ENCODE data around the gene KCTD2. TPM values are rescaled to one million over a fixed set of nuclear protein-coding genes. Genes with fewer than 3 reads are reported as not detected.

KCTD2 gene
- total and polyA plus RNA-seq, 2 of the 13 experiments (the other 11 are each of a cell fraction or from before 2014, with no cell fraction given) = 28.3 to 32.6 TPM

DNA sequence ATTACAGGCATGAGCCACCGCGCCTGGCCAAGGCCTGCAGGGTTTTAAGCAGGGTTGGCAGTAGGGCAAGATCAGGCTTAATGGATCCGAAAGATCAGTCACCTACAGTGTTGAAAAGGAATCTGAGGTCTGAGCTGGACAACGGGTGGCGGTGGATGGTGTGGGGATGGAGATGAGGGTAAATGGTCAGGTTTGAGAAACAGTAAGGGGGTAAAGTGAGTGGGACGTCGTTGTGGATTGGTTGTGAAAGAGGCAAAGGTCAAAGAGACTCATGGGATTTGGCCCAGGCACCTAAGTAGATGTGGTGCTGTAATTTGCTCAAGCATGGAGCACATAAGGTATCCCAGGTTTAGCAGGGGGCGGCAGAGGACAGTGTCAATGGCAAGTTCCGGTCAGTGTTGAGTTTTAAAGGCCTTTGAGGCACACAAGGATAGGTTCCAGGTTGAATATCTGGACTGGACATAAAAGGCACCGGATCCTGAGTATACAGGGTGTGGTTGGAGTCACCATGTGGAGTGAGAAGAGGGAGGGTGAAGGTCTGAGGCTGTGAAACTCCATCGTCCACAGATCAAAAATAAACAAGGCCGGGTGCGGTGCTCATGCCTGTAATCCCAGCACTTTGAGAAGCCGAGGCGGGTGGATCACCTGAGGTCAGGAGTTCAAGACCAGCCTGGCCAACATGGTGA lies 39.6 kb downstream of the KCTD2 start (continued):
- TF ChIP-seq, protein P1, sequence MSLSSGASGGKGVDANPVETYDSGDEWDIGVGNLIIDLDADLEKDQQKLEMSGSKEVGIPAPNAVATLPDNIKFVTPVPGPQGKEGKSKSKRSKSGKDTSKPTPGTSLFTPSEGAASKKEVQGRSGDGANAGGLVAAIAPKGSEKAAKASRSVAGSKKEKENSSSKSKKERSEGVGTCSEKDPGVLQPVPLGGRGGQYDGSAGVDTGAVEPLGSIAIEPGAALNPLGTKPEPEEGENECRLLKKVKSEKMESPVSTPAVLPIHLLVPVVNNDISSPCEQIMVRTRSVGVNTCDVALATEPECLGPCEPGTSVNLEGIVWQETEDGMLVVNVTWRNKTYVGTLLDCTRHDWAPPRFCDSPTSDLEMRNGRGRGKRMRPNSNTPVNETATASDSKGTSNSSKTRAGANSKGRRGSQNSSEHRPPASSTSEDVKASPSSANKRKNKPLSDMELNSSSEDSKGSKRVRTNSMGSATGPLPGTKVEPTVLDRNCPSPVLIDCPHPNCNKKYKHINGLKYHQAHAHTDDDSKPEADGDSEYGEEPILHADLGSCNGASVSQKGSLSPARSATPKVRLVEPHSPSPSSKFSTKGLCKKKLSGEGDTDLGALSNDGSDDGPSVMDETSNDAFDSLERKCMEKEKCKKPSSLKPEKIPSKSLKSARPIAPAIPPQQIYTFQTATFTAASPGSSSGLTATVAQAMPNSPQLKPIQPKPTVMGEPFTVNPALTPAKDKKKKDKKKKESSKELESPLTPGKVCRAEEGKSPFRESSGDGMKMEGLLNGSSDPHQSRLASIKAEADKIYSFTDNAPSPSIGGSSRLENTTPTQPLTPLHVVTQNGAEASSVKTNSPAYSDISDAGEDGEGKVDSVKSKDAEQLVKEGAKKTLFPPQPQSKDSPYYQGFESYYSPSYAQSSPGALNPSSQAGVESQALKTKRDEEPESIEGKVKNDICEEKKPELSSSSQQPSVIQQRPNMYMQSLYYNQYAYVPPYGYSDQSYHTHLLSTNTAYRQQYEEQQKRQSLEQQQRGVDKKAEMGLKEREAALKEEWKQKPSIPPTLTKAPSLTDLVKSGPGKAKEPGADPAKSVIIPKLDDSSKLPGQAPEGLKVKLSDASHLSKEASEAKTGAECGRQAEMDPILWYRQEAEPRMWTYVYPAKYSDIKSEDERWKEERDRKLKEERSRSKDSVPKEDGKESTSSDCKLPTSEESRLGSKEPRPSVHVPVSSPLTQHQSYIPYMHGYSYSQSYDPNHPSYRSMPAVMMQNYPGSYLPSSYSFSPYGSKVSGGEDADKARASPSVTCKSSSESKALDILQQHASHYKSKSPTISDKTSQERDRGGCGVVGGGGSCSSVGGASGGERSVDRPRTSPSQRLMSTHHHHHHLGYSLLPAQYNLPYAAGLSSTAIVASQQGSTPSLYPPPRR (CRISPR knock-in tag; IDR thresholded peaks at IDR 0.05; ENCODE audit: borderline replicate concordance) = peak; percentile 70; the same call in 1 of the 2 replicates
- TF ChIP-seq, protein P2, sequence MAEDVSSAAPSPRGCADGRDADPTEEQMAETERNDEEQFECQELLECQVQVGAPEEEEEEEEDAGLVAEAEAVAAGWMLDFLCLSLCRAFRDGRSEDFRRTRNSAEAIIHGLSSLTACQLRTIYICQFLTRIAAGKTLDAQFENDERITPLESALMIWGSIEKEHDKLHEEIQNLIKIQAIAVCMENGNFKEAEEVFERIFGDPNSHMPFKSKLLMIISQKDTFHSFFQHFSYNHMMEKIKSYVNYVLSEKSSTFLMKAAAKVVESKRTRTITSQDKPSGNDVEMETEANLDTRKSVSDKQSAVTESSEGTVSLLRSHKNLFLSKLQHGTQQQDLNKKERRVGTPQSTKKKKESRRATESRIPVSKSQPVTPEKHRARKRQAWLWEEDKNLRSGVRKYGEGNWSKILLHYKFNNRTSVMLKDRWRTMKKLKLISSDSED (CRISPR knock-in tag; IDR thresholded peaks at IDR 0.05) = no peak
- TF ChIP-seq, protein P3, sequence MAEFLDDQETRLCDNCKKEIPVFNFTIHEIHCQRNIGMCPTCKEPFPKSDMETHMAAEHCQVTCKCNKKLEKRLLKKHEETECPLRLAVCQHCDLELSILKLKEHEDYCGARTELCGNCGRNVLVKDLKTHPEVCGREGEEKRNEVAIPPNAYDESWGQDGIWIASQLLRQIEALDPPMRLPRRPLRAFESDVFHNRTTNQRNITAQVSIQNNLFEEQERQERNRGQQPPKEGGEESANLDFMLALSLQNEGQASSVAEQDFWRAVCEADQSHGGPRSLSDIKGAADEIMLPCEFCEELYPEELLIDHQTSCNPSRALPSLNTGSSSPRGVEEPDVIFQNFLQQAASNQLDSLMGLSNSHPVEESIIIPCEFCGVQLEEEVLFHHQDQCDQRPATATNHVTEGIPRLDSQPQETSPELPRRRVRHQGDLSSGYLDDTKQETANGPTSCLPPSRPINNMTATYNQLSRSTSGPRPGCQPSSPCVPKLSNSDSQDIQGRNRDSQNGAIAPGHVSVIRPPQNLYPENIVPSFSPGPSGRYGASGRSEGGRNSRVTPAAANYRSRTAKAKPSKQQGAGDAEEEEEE (CRISPR knock-in tag; IDR thresholded peaks at IDR 0.05; ENCODE audit: borderline replicate concordance) = peak; percentile 40; the same call in 1 of the 2 replicates
- TF ChIP-seq NCOA1 (CRISPR knock-in tag; IDR thresholded peaks at IDR 0.05) (no peak), ZNF772 (CRISPR knock-in tag; IDR thresholded peaks at IDR 0.05) (peak; percentile 68), CBX5 (CRISPR knock-in tag; IDR thresholded peaks at IDR 0.05; ENCODE audit: borderline replicate concordance) (0 out of 2 replicates have a peak, but pooled peaks have one; percentile 53), ESRRA (CRISPR knock-in tag; IDR thresholded peaks at IDR 0.05; ENCODE audit: low read depth) (no peak; the same call in 1 of the 2 replicates), BRCA1 (CRISPR knock-in tag; IDR thresholded peaks at IDR 0.05) (0 out of 2 replicates have a peak, but pooled peaks have one; percentile 55), SRY (CRISPR knock-in tag; IDR thresholded peaks at IDR 0.05) (no peak; the same call in 1 of the 2 replicates), HDAC2 (CRISPR knock-in tag; IDR thresholded peaks at IDR 0.05) (no peak; the same call in 1 of the 2 replicates), ZBTB1 (CRISPR knock-in tag; IDR thresholded peaks at IDR 0.05; ENCODE audit: borderline replicate concordance) (no peak), RELA (CRISPR knock-in tag; IDR thresholded peaks at IDR 0.05) (no peak), TBL1XR1 (IDR thresholded peaks at IDR 0.05; ENCODE audit: borderline replicate concordance, low read length, partially characterized antibody) (no peak)
- TF ChIP-seq, protein P4, sequence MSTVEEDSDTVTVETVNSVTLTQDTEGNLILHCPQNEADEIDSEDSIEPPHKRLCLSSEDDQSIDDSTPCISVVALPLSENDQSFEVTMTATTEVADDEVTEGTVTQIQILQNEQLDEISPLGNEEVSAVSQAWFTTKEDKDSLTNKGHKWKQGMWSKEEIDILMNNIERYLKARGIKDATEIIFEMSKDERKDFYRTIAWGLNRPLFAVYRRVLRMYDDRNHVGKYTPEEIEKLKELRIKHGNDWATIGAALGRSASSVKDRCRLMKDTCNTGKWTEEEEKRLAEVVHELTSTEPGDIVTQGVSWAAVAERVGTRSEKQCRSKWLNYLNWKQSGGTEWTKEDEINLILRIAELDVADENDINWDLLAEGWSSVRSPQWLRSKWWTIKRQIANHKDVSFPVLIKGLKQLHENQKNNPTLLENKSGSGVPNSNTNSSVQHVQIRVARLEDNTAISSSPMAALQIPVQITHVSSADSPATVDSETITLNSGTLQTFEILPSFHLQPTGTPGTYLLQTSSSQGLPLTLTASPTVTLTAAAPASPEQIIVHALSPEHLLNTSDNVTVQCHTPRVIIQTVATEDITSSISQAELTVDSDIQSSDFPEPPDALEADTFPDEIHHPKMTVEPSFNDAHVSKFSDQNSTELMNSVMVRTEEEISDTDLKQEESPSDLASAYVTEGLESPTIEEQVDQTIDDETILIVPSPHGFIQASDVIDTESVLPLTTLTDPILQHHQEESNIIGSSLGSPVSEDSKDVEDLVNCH (CRISPR knock-in tag; IDR thresholded peaks at IDR 0.05) = no peak
- TF ChIP-seq, protein P5, sequence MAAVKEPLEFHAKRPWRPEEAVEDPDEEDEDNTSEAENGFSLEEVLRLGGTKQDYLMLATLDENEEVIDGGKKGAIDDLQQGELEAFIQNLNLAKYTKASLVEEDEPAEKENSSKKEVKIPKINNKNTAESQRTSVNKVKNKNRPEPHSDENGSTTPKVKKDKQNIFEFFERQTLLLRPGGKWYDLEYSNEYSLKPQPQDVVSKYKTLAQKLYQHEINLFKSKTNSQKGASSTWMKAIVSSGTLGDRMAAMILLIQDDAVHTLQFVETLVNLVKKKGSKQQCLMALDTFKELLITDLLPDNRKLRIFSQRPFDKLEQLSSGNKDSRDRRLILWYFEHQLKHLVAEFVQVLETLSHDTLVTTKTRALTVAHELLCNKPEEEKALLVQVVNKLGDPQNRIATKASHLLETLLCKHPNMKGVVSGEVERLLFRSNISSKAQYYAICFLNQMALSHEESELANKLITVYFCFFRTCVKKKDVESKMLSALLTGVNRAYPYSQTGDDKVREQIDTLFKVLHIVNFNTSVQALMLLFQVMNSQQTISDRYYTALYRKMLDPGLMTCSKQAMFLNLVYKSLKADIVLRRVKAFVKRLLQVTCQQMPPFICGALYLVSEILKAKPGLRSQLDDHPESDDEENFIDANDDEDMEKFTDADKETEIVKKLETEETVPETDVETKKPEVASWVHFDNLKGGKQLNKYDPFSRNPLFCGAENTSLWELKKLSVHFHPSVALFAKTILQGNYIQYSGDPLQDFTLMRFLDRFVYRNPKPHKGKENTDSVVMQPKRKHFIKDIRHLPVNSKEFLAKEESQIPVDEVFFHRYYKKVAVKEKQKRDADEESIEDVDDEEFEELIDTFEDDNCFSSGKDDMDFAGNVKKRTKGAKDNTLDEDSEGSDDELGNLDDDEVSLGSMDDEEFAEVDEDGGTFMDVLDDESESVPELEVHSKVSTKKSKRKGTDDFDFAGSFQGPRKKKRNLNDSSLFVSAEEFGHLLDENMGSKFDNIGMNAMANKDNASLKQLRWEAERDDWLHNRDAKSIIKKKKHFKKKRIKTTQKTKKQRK (IDR thresholded peaks at IDR 0.05; ENCODE audit: low read length) = no peak

All from HepG2 (cell line).